HG03469 (cell line): ENCODE results near the gene WDR5.

Source experiments
- ATAC-seq: cut with Tn5 transposase; IDR thresholded peaks from one replicate; pipeline ENCODE4 v1.9.1; 2021; ENCODE audit warnings: mild to moderate bottlenecking, moderate library complexity, moderate number of reproducible peaks; ENCODE audit not compliant: unreplicated experiment

WDR5 gene

GRCh38 chr9:134205672-134206310, 69.9 kb downstream of the WDR5 start:
- no peak for ATAC-seq

GRCh38 chr9:134206311-134207300, 70.7 kb downstream of the WDR5 start:
- no peak for ATAC-seq

- ATAC-seq, result no peak
These were observed 72.5 kb downstream of the WDR5 start for GRCh38 chr9:134208310-134208841.

- ATAC-seq, result no peak
These were observed 73.3 kb downstream of the WDR5 start for GRCh38 chr9:134208981-134209725.
